ENCODE data around the gene PRSS53. TPM values are rescaled to one million over a fixed set of nuclear protein-coding genes. Genes with fewer than 3 reads are reported as not detected.
A peak's percentile ranks its signal among the peaks of the same experiment; 100 is the strongest.

Gene PRSS53
- total and polyA plus RNA-seq, 7 experiments from 2014 or later = 0.46 to 7.2 (median 6.0) TPM

GRCh38 chr16:31094424-31095120 is 5.8 kb upstream of the PRSS53 start, which contains the start of gene VKORC1:
VKORC1 (minus strand) TSS chr16:31094797; CDS start chr16:31094729, 68 bp downstream.
- DNase-seq (peak; percentile 66 to 89 (median 88)), ATAC-seq (peak; percentile 93)
- intact Hi-C loops (cut with micrococcal nuclease) = loop anchor here (1.0 to 5.0 kb wide), 13 partner anchors 14 to 773 kb away; partner anchors contain the start of genes BCKDK (in 2 of the 2), HSD3B7 (in 2 of the 2), KAT8 (in 2 of the 2) and ZNF646 (in 2 of the 2)
- H3K27me3 ChIP-seq (ENCODE audit: control insufficient read depth in 2 of 2, insufficient read depth in 2 of 2, low read length in 2 of 2) = no peaks in the 10 kb centered on the region
- H3K36me3 Mint-ChIP-seq = peaks cover 0 to 8% (median 0%) of the 10 kb centered on the region in 5 donors
- peaks cover 14 to 42% (median 29%) of the 10 kb centered on the region in 7 donors for H3K4me1 Mint-ChIP-seq
- ChIA-PET POLR2A (interaction anchor here (0.7 to 5.3 kb wide), 7 partner anchors 8 to 137 kb away, joined by 3 to 35 read pairs (median 3); partner anchors contain the start of genes FUS, KAT8, SETD1A and ZNF646), CTCF (interaction anchor here (1.5 kb wide), 1 partner anchor 17 kb away, joined by 4 read pairs; no protein-coding TSS in a partner anchor)
- H3K9me3 ChIP-seq (ENCODE audit: control insufficient read depth in 2 of 3, low read length in 3 of 3) = no peaks in the 10 kb centered on the region
- no peaks in the 10 kb centered on the region for H3K9me3 Mint-ChIP-seq
- no peaks in the 10 kb centered on the region for H3K27me3 Mint-ChIP-seq
- H3K4me3 ChIP-seq (ENCODE audit: low read length) = peak within 1 kb of the TSS; percentile 99
- peak within 1 kb of the TSS; percentile 85 for H3K27ac ChIP-seq (ENCODE audit: low read depth, low read length)
- peak within 1 kb of the TSS; percentile 67 to 95 (median 91) for H3K27ac Mint-ChIP-seq
- peak within 1 kb of the TSS; percentile 92 to 99 (median 94) for H3K4me3 Mint-ChIP-seq
- H3K4me1 ChIP-seq (ENCODE audit: control insufficient read depth in 2 of 2, insufficient read depth in 2 of 2, low read length in 2 of 2) = peaks cover 14 to 18% of the 10 kb centered on the region in 2 donors
- H3K36me3 ChIP-seq (ENCODE audit: control insufficient read depth in 2 of 3, insufficient read depth in 3 of 3, low read length in 3 of 3) = peaks cover 0 to 26% (median 3%) of the 10 kb centered on the region in 3 experiments

DNA sequence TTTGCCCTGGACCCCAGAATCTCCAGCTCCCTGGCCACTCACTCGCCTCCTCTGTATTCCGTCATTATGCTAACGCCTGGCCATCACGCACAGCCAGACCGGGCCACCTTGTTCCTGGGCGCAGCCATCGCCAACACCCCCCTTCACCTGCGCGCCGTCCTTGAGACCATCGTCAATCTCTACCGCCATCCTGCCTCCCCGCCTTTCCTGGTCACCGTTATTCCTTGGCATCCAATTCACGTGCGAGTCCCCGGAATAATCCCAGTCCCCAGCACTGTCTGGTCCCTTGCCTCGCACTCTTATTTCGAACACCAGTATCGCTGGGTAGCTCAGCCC is 5.3 kb upstream of the PRSS53 start:
- Histone ChIP-seq H3K36me3 (ENCODE audit: control insufficient read depth in 2 of 3, insufficient read depth in 3 of 3, low read length in 3 of 3) (peaks cover 0 to 26% (median 3%) of the 10 kb centered on the region in 3 experiments), H3K4me3 (ENCODE audit: low read length) (peak overlapping the region; percentile 99), H3K9me3 (ENCODE audit: control insufficient read depth in 2 of 3, low read length in 3 of 3) (no peaks in the 10 kb centered on the region), H3K27me3 (ENCODE audit: control insufficient read depth in 2 of 2, insufficient read depth in 2 of 2, low read length in 2 of 2) (no peaks in the 10 kb centered on the region), H3K4me1 (ENCODE audit: control insufficient read depth in 2 of 2, insufficient read depth in 2 of 2, low read length in 2 of 2) (peaks cover 14 to 18% of the 10 kb centered on the region in 2 donors), H3K27ac (ENCODE audit: low read depth, low read length) (peak overlapping the region; percentile 85)
- DNase-seq (no peak), ATAC-seq (no peak)
- no peaks in the 10 kb centered on the region for H3K27me3 Mint-ChIP-seq
- H3K4me3 Mint-ChIP-seq = peak overlapping the region; percentile 92 to 99 (median 94)
- H3K9me3 Mint-ChIP-seq = no peaks in the 10 kb centered on the region
- ChIA-PET CTCF (no interaction called here), POLR2A (interaction anchor here (0.7 to 5.3 kb wide), 5 partner anchors 9 to 136 kb away, joined by 3 to 35 read pairs (median 3); partner anchors contain the start of genes KAT8, SETD1A, ZNF646 and ZNF668)
- intact Hi-C loops (cut with micrococcal nuclease) = loop anchor here (1.0 to 5.0 kb wide), 11 partner anchors 15 to 773 kb away; partner anchors contain the start of genes BCKDK (in 2 of the 2), KAT8 (in 2 of the 2), ZNF646 (in 2 of the 2) and ZNF668 (in 2 of the 2)
- H3K4me1 Mint-ChIP-seq = peaks cover 14 to 42% (median 29%) of the 10 kb centered on the region in 7 donors
- H3K36me3 Mint-ChIP-seq = peaks cover 0 to 8% (median 0%) of the 10 kb centered on the region in 5 donors
- peak overlapping the region; percentile 67 to 95 (median 89) for H3K27ac Mint-ChIP-seq

GRCh38 chr16:31093132-31093703 is 4.5 kb upstream of the PRSS53 start:
- Histone ChIP-seq H3K4me1 (ENCODE audit: control insufficient read depth in 2 of 2, insufficient read depth in 2 of 2, low read length in 2 of 2) (peaks cover 14 to 18% of the 10 kb centered on the region in 2 donors), H3K36me3 (ENCODE audit: control insufficient read depth in 2 of 3, insufficient read depth in 3 of 3, low read length in 3 of 3) (peaks cover 0 to 32% (median 3%) of the 10 kb centered on the region in 3 experiments), H3K27me3 (ENCODE audit: control insufficient read depth in 2 of 2, insufficient read depth in 2 of 2, low read length in 2 of 2) (no peaks in the 10 kb centered on the region), H3K27ac (ENCODE audit: low read depth, low read length) (no peak overlapping the region), H3K4me3 (ENCODE audit: low read length) (no peak overlapping the region), H3K9me3 (ENCODE audit: control insufficient read depth in 2 of 3, low read length in 3 of 3) (no peaks in the 10 kb centered on the region)
- intact Hi-C loops (cut with micrococcal nuclease) = loop anchor here in 1 of 2 donors (5.0 kb wide), 2 partner anchors 239 to 774 kb away; no protein-coding TSS in a partner anchor
- POLR2A ChIA-PET = interaction anchor here (0.9 to 5.3 kb wide), 2 partner anchors 20 to 24 kb away, joined by 3 to 35 read pairs; partner anchors contain the start of genes KAT8, ZNF646 and ZNF668
- Mint-ChIP-seq H3K9me3 (no peaks in the 10 kb centered on the region), H3K27ac (peak overlapping the region in 4 of 9 donors; percentile 14 to 80 (median 58)), H3K27me3 (no peaks in the 10 kb centered on the region), H3K4me1 (peaks cover 14 to 42% (median 29%) of the 10 kb centered on the region in 7 donors), H3K4me3 (peak overlapping the region in 9 of 10 donors; percentile 39 to 98 (median 73)), H3K36me3 (peaks cover 0 to 8% (median 0%) of the 10 kb centered on the region in 5 donors)
- CTCF ChIA-PET = interaction anchor here (0.5 kb wide), 1 partner anchor 52 kb away, joined by 4 read pairs; no protein-coding TSS in a partner anchor
- DNase-seq (no peak), ATAC-seq (no peak)

DNA sequence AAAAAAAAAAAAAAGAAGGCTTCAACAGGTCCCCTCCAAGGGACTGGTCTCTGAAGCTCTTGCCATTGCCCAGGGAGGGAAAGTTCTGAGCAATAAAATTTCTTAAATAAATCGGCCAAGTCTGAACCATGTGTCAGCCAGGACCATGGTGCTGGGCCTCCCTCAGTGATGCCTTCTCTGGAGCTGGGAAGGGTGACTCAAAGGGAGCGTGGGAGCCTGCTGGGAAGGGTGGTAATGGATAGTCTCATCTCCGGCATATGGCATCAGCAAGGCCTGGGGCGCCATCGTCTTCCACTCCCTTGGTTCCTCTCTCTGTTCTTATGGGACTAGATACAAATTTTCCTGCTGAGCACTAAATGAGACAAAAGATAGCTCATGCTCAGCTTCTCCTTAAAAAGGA is 3.6 kb upstream of the PRSS53 start:
- DNase-seq (no peak), ATAC-seq (no peak)
- H3K9me3 ChIP-seq (ENCODE audit: control insufficient read depth in 2 of 3, low read length in 3 of 3) = no peaks in the 10 kb centered on the region
- H3K27me3 Mint-ChIP-seq = no peaks in the 10 kb centered on the region
- ChIA-PET POLR2A (interaction anchor here (0.6 to 5.3 kb wide), 4 partner anchors 13 to 153 kb away, joined by 3 to 35 read pairs (median 4); partner anchors contain the start of genes ZNF646 and ZNF668), CTCF (no interaction called here)
- H3K4me3 ChIP-seq (ENCODE audit: low read length) = no peak overlapping the region
- H3K4me3 Mint-ChIP-seq = peak overlapping the region in 6 of 10 donors; percentile 17 to 98 (median 25)
- H3K4me1 ChIP-seq (ENCODE audit: control insufficient read depth in 2 of 2, insufficient read depth in 2 of 2, low read length in 2 of 2) = peaks cover 14 to 18% of the 10 kb centered on the region in 2 donors
- peaks cover 14 to 42% (median 29%) of the 10 kb centered on the region in 7 donors for H3K4me1 Mint-ChIP-seq
- H3K9me3 Mint-ChIP-seq = no peaks in the 10 kb centered on the region
- no peaks in the 10 kb centered on the region for H3K27me3 ChIP-seq (ENCODE audit: control insufficient read depth in 2 of 2, insufficient read depth in 2 of 2, low read length in 2 of 2)
- peaks cover 0 to 8% (median 0%) of the 10 kb centered on the region in 5 donors for H3K36me3 Mint-ChIP-seq
- peaks cover 0 to 36% (median 3%) of the 10 kb centered on the region in 3 experiments for H3K36me3 ChIP-seq (ENCODE audit: control insufficient read depth in 2 of 3, insufficient read depth in 3 of 3, low read length in 3 of 3)
- peak overlapping the region in 4 of 9 donors; percentile 16 to 57 (median 37) for H3K27ac Mint-ChIP-seq
- intact Hi-C loops (cut with micrococcal nuclease) = loop anchor here in 1 of 2 donors (5.0 kb wide), 2 partner anchors 240 to 775 kb away; no protein-coding TSS in a partner anchor
- no peak overlapping the region for H3K27ac ChIP-seq (ENCODE audit: low read depth, low read length)

GRCh38 chr16:31090540-31090939 is 1.8 kb upstream of the PRSS53 start:
- peaks cover 0 to 48% (median 3%) of the 10 kb centered on the region in 3 experiments for H3K36me3 ChIP-seq (ENCODE audit: control insufficient read depth in 2 of 3, insufficient read depth in 3 of 3, low read length in 3 of 3)
- intact Hi-C loops (cut with micrococcal nuclease) = loop anchor here in 1 of 2 donors (5.0 kb wide), 2 partner anchors 242 to 777 kb away; no protein-coding TSS in a partner anchor
- H3K9me3 ChIP-seq (ENCODE audit: control insufficient read depth in 2 of 3, low read length in 3 of 3) = no peaks in the 10 kb centered on the region
- H3K27me3 ChIP-seq (ENCODE audit: control insufficient read depth in 2 of 2, insufficient read depth in 2 of 2, low read length in 2 of 2) = no peaks in the 10 kb centered on the region
- Mint-ChIP-seq H3K36me3 (peaks cover 0 to 9% (median 0%) of the 10 kb centered on the region in 5 donors), H3K27me3 (no peaks in the 10 kb centered on the region), H3K27ac (peak overlapping the region in 2 of 9 donors; percentile 20 to 42), H3K4me1 (peaks cover 13 to 34% (median 19%) of the 10 kb centered on the region in 7 donors), H3K4me3 (no peak overlapping the region), H3K9me3 (no peaks in the 10 kb centered on the region)
- CTCF ChIA-PET = interaction anchor here (0.6 kb wide), 1 partner anchor 59 kb away, joined by 3 read pairs; no protein-coding TSS in a partner anchor
- H3K4me3 ChIP-seq (ENCODE audit: low read length) = no peak overlapping the region
- DNase-seq (no peak), ATAC-seq (no peak)
- no peak overlapping the region for H3K27ac ChIP-seq (ENCODE audit: low read depth, low read length)
- POLR2A ChIA-PET = no interaction called here
- peaks cover 10 to 16% of the 10 kb centered on the region in 2 donors for H3K4me1 ChIP-seq (ENCODE audit: control insufficient read depth in 2 of 2, insufficient read depth in 2 of 2, low read length in 2 of 2)

GRCh38 chr16:31089199-31089598 is 456 bp upstream of the PRSS53 start:
- Histone ChIP-seq H3K4me1 (ENCODE audit: control insufficient read depth in 2 of 2, insufficient read depth in 2 of 2, low read length in 2 of 2) (peaks cover 5 to 9% of the 10 kb centered on the region in 2 donors), H3K4me3 (ENCODE audit: low read length) (no peak overlapping the region), H3K9me3 (ENCODE audit: control insufficient read depth in 2 of 3, low read length in 3 of 3) (no peaks in the 10 kb centered on the region), H3K27me3 (ENCODE audit: control insufficient read depth in 2 of 2, insufficient read depth in 2 of 2, low read length in 2 of 2) (no peaks in the 10 kb centered on the region), H3K27ac (ENCODE audit: low read depth, low read length) (no peak overlapping the region), H3K36me3 (ENCODE audit: control insufficient read depth in 2 of 3, insufficient read depth in 3 of 3, low read length in 3 of 3) (peaks cover 0 to 56% (median 3%) of the 10 kb centered on the region in 3 experiments)
- ATAC-seq = no peak
- Mint-ChIP-seq H3K4me3 (no peak overlapping the region), H3K27me3 (no peaks in the 10 kb centered on the region), H3K4me1 (peaks cover 5 to 25% (median 13%) of the 10 kb centered on the region in 7 donors), H3K36me3 (peaks cover 0 to 12% (median 0%) of the 10 kb centered on the region in 5 donors), H3K27ac (peak overlapping the region in 2 of 9 donors; percentile 14 to 66), H3K9me3 (no peaks in the 10 kb centered on the region)
- CTCF ChIA-PET = no interaction called here
- POLR2A ChIA-PET = no interaction called here
- intact Hi-C loops (cut with micrococcal nuclease) = no loop called here
- no peak for DNase-seq

Data from naive thymus-derived CD4-positive, alpha-beta T cell (primary cell).